OCI-LY1 (cell line): Measurements from ENCODE around the gene LCE5A.

Experiments used
- H2AFZ ChIP-seq: fragments of 200-600 bp; sonication (generic), shearing (Covaris generic); 2 replicates; pipeline ENCODE4 v1.6.0; 2014; ENCODE audit warnings: antibody characterized with exemption, mild to moderate bottlenecking, low read length
- H3F3A ChIP-seq: fragments of 200-600 bp; sonication (generic), shearing (Covaris generic); 2 replicates; pipeline ENCODE4 v1.6.0; 2014; ENCODE audit warnings: mild to moderate bottlenecking, antibody characterized with exemption, low read length, moderate library complexity; ENCODE audit not compliant: insufficient read depth
- H3K27ac ChIP-seq: fragments of 200-600 bp; sonication (generic); 2 replicates; pipeline ENCODE4 v1.5.1; 2014; ENCODE audit warnings: low read length, mixed run types, mild to moderate bottlenecking, low read depth; ENCODE audit not compliant: poor library complexity, severe bottlenecking
- H3K27me3 ChIP-seq: fragments of 200-600 bp; sonication (generic); 2 replicates; pipeline ENCODE4 v1.6.0; 2014; ENCODE audit warnings: antibody characterized with exemption, mild to moderate bottlenecking, low read length, moderate library complexity; ENCODE audit not compliant: insufficient read depth
- H3K36me3 ChIP-seq: fragments of 200-600 bp; sonication (generic); 2 replicates; pipeline ENCODE4 v1.6.1; 2014; ENCODE audit warnings: mild to moderate bottlenecking, antibody characterized with exemption, low read length, moderate library complexity, mixed read lengths; ENCODE audit not compliant: insufficient read depth
- H3K4me1 ChIP-seq: fragments of 200-600 bp; sonication (generic); 2 replicates; pipeline ENCODE4 v1.5.1; 2014; ENCODE audit warnings: mild to moderate bottlenecking, low read length, moderate library complexity; ENCODE audit not compliant: insufficient read depth, severe bottlenecking
- H3K4me2 ChIP-seq: fragments of 200-600 bp; sonication (generic), shearing (Covaris generic); 2 replicates; pipeline ENCODE4 v1.6.1; 2014; ENCODE audit warnings: low read length
- H3K4me3 ChIP-seq: fragments of 200-600 bp; sonication (generic); 2 replicates; pipeline ENCODE4 v1.5.1; 2014; ENCODE audit warnings: low read length, low read depth, mild to moderate bottlenecking, mixed read lengths; ENCODE audit not compliant: poor library complexity, severe bottlenecking
- H3K79me2 ChIP-seq: fragments of 200-600 bp; shearing (Covaris generic); 2 replicates; pipeline ENCODE4 v1.6.1; 2016; ENCODE audit warnings: mixed run types, low read length, mixed read lengths; ENCODE audit not compliant: insufficient read depth
- H3K9ac ChIP-seq: fragments of 200-600 bp; sonication (generic), shearing (Covaris generic); 2 replicates; pipeline ENCODE4 v1.6.1; 2014; ENCODE audit warnings: mild to moderate bottlenecking, low read length, mixed read lengths
- H3K9me2 ChIP-seq: fragments of 200-600 bp; sonication (generic), shearing (Covaris generic); 2 replicates; pipeline ENCODE4 v1.6.1; 2014; ENCODE audit warnings: low read depth, mild to moderate bottlenecking, low read length, mixed read lengths
- H3K9me3 ChIP-seq: fragments of 200-600 bp; shearing (Covaris generic); 2 replicates; pipeline ENCODE4 v1.6.1; 2014; ENCODE audit warnings: low read length, mixed read lengths
- H4K20me1 ChIP-seq: fragments of 200-600 bp; sonication (generic), shearing (Covaris generic); 2 replicates; pipeline ENCODE4 v1.6.0; 2016; ENCODE audit warnings: mild to moderate bottlenecking, low read length; ENCODE audit not compliant: insufficient read depth
- EZH2 ChIP-seq: fragments of 200-600 bp; sonication (generic), shearing (Covaris generic); IDR thresholded peaks from 2 replicates; pipeline ENCODE4 v1.8.0; 2017; ENCODE audit warnings: borderline replicate concordance, mixed run types, mild to moderate bottlenecking, antibody characterized with exemption, low read length, moderate library complexity, mixed read lengths
- TF ChIP-seq, protein P1 (sequence below): fragments of 200-600 bp; sonication (generic), shearing (Covaris generic); IDR thresholded peaks from 2 replicates; pipeline ENCODE4 v1.5.1; 2017; ENCODE audit warnings: mild to moderate bottlenecking, antibody characterized with exemption, low read length, moderate library complexity, mixed read lengths

The LCE5A gene

DNA sequence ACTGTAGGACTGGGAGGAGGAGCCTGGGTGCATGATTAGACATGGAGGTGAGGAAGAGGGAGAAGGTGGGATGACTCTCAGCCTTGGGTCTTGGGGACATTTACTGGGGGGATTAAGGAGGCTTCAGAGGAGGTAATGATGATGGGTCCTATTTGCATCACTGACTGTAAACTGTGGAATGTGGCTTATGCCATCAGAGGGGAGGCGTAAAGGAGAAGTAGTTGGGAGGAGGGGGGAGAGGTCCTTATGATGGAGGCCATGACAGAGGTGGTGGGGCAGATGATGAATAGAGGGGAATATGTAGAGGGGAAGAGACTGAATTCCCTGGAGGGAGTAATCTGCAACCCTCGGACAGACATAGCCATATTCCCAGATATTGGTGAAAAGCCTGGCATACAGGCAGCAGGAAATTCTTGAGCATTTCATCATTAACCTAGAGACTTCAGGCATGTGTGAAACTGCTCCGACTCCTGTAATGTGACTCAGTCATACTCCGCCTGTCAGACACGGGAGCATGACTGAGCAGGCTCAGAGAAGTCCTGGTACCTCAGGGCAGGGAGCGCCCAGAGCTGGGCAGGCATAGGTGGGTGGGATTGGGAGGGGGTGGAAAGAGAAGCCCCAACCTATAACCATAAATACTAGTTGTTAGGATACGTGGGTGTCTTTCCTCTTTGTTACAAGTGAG, 8.0 kb upstream of the LCE5A start:
- no peak overlapping the region for H3K9ac ChIP-seq
- no peaks in the 10 kb centered on the region for H3K36me3 ChIP-seq
- no peaks in the 10 kb centered on the region for H4K20me1 ChIP-seq
- no peaks in the 10 kb centered on the region for H3K9me2 ChIP-seq
- H3K4me1 ChIP-seq: no peaks in the 10 kb centered on the region
- no peaks in the 10 kb centered on the region for H3K9me3 ChIP-seq
- H3K27ac ChIP-seq: no peak overlapping the region
- H3F3A ChIP-seq: no peaks in the 10 kb centered on the region
- H3K4me3 ChIP-seq: no peak overlapping the region
- no peak overlapping the region for H3K4me2 ChIP-seq
- H2AFZ ChIP-seq: no peak overlapping the region
- H3K27me3 ChIP-seq: no peaks in the 10 kb centered on the region
- H3K79me2 ChIP-seq: no peaks in the 10 kb centered on the region
- TF ChIP-seq, protein P1, sequence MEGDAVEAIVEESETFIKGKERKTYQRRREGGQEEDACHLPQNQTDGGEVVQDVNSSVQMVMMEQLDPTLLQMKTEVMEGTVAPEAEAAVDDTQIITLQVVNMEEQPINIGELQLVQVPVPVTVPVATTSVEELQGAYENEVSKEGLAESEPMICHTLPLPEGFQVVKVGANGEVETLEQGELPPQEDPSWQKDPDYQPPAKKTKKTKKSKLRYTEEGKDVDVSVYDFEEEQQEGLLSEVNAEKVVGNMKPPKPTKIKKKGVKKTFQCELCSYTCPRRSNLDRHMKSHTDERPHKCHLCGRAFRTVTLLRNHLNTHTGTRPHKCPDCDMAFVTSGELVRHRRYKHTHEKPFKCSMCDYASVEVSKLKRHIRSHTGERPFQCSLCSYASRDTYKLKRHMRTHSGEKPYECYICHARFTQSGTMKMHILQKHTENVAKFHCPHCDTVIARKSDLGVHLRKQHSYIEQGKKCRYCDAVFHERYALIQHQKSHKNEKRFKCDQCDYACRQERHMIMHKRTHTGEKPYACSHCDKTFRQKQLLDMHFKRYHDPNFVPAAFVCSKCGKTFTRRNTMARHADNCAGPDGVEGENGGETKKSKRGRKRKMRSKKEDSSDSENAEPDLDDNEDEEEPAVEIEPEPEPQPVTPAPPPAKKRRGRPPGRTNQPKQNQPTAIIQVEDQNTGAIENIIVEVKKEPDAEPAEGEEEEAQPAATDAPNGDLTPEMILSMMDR: no peak
- no peak for TF ChIP-seq EZH2

DNA sequence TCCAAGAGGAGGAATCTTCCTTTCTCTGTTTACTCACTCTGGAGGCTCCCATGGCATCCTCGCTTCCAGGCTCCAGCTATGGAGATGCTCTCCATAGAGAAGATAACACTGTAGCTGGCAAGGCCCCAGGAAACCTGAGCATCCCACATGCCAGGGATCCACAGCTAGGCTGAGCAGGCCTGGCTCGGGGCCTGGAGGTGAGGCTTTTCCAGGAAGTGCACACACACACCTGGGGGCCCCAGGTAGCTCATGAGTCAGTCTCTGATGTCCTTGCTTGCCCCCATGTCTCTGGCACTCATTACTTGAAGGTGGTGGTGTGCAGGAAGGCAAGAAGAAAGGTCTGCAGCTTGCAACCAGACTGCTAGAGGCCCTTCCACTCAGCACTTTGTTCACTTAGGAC, 5.5 kb upstream of the LCE5A start:
- TF ChIP-seq EZH2: no peak
- TF ChIP-seq, protein P1: no peak
- H3K36me3 ChIP-seq: no peaks in the 10 kb centered on the region
- H3K4me1 ChIP-seq: no peaks in the 10 kb centered on the region
- H3K27me3 ChIP-seq: no peaks in the 10 kb centered on the region
- H3K27ac ChIP-seq: no peak overlapping the region
- no peaks in the 10 kb centered on the region for H3K79me2 ChIP-seq
- H3K9ac ChIP-seq: no peak overlapping the region
- H2AFZ ChIP-seq: no peak overlapping the region
- no peaks in the 10 kb centered on the region for H3K9me3 ChIP-seq
- no peaks in the 10 kb centered on the region for H4K20me1 ChIP-seq
- H3K4me2 ChIP-seq: no peak overlapping the region
- H3K4me3 ChIP-seq: no peak overlapping the region
- no peaks in the 10 kb centered on the region for H3K9me2 ChIP-seq
- H3F3A ChIP-seq: no peaks in the 10 kb centered on the region

DNA sequence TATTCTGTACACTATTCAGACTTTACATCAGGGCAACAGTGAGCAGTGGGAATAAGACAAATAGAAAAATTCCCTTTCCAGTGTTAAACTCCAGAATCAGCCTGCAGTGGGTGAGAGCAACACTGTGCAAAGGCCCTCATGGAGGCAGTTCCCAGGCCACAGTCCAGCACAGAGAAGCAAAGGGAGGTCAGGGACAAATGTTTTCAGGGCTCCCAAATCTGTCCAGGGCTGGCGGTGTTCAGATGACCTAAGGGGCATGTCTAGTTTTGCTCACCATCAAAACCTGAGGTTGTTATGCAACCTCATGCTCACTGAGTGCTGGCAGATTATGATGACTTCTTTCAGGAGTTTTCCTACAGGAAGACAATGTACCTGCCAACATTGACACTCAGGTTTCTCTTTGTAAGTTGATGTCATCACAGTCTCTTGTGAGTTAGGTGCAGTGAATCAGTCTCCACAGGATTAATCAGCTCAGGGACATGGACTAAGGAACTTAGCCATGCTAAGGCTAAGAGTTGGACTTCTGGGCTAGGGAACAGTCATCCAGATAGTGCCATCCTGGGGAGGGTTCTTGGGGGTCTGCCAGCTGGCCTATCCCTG, 3.6 kb upstream of the LCE5A start:
- H3K79me2 ChIP-seq: no peaks in the 10 kb centered on the region
- no peak overlapping the region for H3K4me3 ChIP-seq
- TF ChIP-seq EZH2: no peak
- TF ChIP-seq, protein P1: no peak
- H3K4me1 ChIP-seq: no peaks in the 10 kb centered on the region
- H3F3A ChIP-seq: no peaks in the 10 kb centered on the region
- no peak overlapping the region for H3K27ac ChIP-seq
- no peaks in the 10 kb centered on the region for H3K9me2 ChIP-seq
- no peaks in the 10 kb centered on the region for H4K20me1 ChIP-seq
- no peak overlapping the region for H3K9ac ChIP-seq
- no peak overlapping the region for H3K4me2 ChIP-seq
- H3K9me3 ChIP-seq: no peaks in the 10 kb centered on the region
- no peaks in the 10 kb centered on the region for H3K27me3 ChIP-seq
- H2AFZ ChIP-seq: no peak overlapping the region
- no peaks in the 10 kb centered on the region for H3K36me3 ChIP-seq
